AG10803 (cell line): ENCODE measurements around the gene CYP2F1.

Experiments
- DNase-seq: peaks from one replicate; pipeline ENCODE4 v3.0.0; 2010; ENCODE audit warnings: low read depth
- H3K4me3 ChIP-seq: 2 replicates; pipeline ENCODE4 v1.5.1; 2011; ENCODE audit warnings: mild to moderate bottlenecking, low read length, control low read depth
- CTCF ChIP-seq: conservative IDR thresholded peaks from 2 replicates; pipeline ENCODE4 v1.5.1; 2011; ENCODE audit warnings: mild to moderate bottlenecking, low read length, control low read depth, inconsistent platforms

Gene CYP2F1

GRCh38 chr19:41166944-41167804 lies 52.9 kb downstream of the CYP2F1 start:
- TF ChIP-seq CTCF: no peak
- DNase-seq: no peak
- no peak overlapping the region for H3K4me3 ChIP-seq

GRCh38 chr19:41172297-41173164 lies 58.3 kb downstream of the CYP2F1 start:
- DNase-seq: no peak
- no peak for TF ChIP-seq CTCF
- H3K4me3 ChIP-seq: no peak overlapping the region

- DNase-seq: no peak
- TF ChIP-seq CTCF: no peak
- no peak overlapping the region for H3K4me3 ChIP-seq
Observed at GRCh38 chr19:41174297-41174928, 60.2 kb downstream of the CYP2F1 start.

GRCh38 chr19:41175801-41176777 lies 61.9 kb downstream of the CYP2F1 start:
- DNase-seq: peak; percentile 76
- no peak for TF ChIP-seq CTCF
- H3K4me3 ChIP-seq: no peak overlapping the region
